HG03064 (cell line): ENCODE results near the gene ERGIC1.

Experiments
- ATAC-seq: cut with Tn5 transposase; IDR thresholded peaks from one replicate; pipeline ENCODE4 v1.9.1; 2021; ENCODE audit warnings: low read depth; ENCODE audit not compliant: unreplicated experiment

Gene ERGIC1

DNA sequence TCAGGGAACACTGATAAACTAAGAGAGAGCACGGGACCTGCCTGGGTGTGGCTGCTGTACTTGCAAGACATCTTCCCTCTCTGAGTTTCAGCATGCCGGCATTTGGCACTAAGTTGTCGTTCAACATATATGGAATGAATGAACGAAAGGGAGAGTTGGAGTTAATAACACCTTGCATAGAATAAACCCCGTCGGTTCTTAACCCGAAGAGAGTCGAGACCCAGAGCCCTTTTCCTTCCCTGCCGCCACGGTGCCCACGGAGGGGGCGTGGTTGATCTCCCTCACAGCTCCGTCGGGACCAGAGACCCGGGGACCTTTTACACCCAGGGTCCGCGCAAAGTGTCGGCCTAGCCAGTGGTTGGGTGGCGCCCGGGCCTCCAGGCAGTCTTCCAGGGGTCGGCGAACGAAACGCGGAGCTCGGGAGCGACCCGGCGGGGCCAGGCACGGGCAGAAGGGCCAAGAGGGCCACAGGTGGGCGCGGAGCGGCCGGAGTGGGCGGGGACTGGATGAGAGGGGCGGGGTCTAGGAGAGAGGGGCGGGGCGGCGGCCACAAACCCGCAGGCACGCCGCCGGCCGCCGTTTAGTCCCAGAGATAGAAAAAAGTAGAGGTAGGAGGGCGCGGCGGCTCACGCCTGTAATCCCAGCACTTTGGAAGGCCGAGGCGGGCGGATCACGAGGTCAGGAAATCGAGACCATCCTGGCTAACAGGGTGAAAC is 124.4 kb downstream of the ERGIC1 start:
- ATAC-seq, result peak; percentile 60

DNA sequence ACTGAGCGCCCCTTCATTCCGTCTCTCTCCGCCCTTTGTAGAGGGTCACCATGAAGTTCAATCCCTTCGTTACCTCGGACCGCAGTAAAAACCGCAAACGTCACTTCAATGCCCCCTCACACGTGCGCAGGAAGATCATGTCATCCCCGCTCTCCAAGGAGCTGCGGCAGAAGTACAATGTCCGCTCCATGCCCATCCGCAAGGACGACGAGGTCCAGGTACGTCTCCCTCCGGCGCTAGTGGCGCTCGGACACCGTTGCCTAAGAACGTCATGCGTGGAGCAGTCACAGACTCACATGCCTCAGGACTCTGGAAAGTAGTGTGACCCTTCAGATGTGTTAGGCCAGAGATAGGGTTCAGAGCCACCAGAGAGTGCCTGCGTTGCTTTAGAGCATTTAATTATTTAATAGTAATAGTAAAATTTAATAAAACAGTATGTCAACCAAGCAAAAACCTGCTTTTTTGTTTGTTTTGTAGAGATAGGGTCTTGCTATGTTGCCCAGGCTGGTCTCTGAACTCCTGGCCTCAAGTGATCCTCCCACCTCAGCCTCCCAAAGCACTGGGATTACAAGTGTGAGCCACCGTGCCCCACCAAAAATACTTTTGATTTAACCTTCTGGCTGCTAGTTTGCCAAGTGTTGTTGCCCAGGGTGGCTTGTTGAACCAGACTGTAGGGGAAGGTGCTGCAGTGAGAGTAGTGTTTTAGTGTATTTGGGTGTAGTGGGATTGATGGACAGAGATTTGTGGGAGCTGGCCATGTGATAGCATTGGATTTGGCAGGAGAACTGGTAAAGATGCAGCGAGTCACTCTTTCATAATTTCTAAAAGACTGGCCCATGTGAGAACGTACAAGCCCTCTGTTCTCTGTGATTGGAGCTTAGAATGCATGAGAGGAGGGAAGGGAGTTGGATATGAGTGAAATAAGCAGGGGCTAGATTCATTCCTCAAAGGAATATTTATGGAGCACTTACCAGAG is 126.1 kb downstream of the ERGIC1 start:
- no peak for ATAC-seq

DNA sequence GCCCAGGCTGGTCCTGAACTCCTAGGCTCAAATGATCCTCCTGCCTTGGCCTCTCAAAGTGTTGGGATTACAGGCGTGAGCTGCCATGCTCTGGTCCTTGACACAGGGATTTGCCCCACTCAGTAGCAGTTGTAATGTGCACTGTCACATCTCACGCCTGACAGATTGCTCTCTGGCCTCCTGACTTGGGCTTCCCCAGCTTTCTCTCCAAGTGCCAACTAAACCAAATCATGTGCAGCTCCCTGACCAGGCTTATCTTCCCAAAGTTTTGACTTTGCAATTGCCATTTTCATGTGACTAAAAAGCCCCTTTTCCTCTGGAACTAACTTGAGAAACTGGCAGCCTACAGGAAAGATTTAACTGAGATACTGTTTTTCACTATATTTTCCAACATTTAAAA is 135.9 kb downstream of the ERGIC1 start:
- ATAC-seq, result no peak

DNA sequence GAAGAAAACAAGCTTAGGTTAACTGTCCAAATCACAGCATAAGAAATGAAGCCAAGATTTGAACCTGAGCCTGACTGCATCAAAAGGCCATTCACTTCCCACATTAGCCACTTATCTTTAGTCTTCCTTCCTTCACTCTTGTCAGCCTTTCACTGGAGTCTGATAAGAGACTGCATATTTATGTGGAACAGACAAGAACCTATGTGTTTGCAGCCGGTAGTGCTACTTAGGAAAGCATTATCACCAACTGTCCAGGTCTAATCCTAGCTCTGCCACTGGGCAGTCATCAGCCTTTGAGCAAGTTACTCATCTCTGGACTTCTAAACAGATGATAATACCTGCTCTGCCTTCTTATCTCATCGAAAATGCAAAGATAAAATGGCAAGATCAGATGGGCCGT is 137.4 kb downstream of the ERGIC1 start:
- no peak for ATAC-seq

DNA sequence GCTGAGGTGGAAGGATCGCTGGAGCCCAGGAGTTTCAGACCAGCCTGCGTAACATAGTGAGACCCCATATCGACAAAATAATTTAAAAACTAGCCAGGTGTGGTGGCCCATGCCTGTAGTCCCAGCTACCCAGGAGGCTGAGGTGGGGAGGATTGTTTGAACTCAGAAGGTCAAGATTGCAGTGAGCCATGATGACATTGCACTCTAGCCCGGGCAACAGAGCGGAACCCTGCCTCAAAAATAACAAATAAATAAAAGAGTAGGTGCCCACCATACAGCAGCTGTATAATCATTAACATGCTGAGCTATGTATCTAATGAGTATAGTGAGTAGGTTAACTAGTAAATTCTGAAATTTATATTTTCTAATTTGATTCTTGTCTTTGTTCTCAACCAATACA is 138.5 kb downstream of the ERGIC1 start:
- ATAC-seq, result no peak

DNA sequence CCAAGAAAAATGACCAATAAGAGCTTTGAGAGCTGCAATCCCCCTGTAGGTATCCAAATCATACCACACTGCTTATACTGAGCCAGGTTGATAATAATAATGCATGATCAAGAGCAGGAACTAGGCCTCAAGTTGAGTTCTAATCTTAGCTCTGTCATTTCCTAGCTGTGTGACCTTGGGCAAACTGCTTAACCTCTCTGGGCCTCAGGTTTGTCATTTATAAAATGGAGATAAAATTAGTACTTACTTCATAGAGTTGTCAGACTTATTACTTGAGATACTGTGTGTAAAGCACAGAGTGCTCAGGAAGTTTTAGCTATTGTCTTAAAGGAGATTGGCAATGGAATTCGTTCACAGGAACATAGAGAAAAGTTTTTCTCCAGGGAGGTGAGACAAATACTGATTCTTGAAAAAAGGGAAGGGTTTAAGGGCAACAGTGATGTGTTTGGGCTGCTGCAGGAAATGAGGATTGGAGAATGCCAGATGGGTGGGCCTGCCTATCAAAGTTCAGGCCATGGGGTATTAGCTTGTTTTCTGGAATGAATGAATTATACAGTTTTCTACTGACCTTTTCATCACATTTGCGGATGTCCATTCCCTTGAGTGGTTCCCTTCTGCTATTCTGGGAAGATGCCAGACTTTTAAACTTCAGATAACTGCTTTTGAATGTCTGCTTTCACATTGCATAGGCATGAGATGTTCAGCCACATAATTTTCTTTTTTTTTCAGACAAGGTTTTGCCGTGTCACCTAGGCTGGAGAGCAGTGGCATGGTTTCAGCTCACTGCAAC is 139.3 kb downstream of the ERGIC1 start:
- ATAC-seq, result no peak

DNA sequence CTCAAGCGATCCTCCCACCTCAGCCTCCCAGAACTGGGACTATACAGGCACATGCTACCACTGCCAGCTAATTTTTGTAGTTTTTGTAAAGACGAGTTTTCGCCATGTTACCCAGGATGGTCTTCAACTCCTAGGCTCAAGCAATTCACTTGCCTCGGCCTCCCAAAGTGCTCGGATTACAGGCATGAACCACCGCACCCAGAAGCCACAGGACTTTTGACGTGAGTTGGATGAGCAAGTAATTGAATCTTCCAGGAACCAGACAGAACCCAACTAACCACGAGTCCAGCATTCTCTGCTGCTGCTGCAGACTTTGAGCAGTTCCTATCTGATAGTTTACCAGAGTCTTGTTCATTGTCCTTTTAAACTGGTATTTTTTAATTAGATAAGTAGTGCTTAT is 139.9 kb downstream of the ERGIC1 start:
- ATAC-seq, result no peak

DNA sequence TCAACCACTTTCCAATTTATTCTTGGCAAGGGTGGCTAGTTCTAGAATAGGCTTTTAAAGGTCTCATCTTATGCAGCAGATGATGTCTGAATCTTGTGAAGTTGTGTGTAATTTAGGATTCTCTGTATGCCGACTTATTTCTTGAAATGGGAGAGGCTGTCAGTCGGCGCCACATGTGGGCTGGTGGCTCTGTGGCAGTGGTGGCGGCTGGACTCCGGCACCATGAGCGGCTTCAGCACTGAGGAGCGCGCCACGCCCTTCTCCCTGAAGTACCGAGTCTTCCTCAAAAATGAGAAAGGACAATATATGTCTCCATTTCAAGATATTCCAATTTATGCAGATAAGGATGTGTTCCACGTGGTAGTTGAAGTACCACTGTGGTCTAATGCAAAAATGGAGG is 141.2 kb downstream of the ERGIC1 start:
- ATAC-seq, result no peak

DNA sequence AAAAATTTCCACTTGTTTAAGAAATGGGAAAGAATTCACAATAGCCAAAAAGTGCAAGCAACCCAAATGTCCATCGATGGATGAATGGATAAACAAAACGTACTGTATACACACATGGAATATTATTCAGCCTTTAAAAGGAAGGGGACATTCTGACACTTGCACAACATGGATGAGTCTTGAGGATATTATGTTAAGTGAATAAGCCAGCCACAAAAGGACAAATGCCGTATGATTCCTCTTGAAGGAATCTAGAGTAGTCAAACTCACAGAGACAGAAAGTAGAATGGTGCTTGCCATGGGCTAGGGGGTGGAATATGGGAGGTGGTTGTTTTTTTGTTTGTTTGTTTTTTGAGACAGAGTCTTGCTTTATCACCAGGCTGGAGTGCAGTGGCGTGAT is 145.7 kb downstream of the ERGIC1 start:
- no peak for ATAC-seq

DNA sequence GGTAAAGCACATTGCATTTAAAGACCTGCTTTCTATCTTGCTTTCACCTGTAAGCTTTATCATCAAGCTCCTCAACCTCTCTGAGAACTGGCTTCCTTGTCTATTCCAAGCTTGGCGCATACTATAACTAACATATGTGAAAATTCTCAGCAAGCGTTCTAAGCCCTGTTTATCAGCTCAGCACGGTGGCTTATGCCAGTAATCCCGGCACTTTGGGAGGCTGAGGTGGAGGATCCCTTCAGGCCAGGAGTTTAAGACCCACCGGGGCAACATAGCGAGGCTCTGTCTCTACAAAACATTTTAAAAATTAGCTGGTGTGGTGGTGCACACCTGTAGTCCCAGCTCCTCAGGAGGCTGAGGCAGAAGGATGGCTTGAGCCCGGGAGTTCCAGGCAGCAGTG is 147.9 kb downstream of the ERGIC1 start:
- no peak for ATAC-seq

DNA sequence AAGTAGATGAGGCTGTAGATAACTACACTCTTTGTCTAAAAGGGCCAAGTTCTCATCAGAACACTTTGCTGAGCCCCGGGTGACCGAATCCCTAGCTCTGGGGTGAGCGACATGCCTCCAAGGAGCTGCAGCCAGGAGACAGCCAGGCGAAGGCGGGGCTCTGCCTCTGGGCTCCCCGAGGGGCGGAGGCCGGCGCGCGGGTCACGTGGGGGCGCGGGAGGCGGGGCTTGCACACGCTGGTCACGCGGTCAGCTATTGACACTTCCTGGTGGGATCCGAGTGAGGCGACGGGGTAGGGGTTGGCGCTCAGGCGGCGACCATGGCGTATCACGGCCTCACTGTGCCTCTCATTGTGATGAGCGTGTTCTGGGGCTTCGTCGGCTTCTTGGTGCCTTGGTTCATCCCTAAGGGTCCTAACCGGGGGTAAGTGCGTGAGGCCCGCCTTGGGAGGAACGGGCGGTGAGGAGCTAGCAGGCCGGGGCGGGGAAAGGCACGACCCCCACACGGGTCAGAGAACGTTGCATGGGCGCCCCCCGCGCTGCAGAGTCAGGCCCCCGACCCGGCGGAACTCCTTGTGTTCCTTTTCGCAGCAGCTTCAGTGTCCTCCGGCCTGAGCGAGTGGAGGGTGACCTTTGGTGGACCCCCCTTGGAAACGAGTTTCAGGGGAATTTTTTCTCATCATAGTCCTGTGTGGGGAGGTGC is 149.6 kb downstream of the ERGIC1 start, which contains the start of gene ATP6V0E1:
ATP6V0E1 (plus strand) TSS at position 230 of the 702 bp plus-strand sequence; CDS start at position 320, 90 bp downstream.
- peak; percentile 76 for ATAC-seq

DNA sequence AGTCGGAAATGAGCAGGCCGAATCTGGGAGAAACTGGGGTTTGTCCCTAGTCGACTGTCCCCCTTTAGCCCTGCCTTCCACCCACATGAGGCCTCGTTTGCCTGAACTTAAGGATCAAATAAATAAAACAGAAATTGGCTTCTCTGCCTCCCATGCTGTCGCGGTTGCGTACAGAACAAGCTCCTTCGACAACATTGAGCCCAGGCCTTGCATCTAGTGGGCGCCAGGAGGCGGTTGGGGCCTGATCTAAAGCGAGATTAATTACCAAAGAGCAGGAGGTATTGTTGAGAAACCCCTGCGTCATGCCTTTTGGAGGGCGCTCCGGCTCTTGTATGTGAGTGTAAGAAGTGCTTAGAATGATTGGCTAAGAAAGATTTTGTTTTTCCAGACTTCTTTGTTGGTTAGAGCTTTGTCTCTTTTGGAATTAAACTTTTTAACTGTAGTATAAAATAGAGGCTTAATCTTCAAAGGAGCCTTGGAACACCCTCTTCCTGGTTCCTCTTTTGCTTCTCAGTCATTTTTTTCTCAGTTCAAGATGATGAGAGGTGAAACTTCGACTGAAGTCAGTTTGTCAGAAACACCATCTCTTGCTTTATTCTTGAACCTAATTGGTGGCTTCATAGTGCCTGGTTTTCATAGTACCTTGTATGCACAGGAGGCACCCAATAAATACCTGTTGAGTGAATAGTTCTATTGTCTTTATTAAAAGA is 150.3 kb downstream of the ERGIC1 start:
- ATAC-seq, result peak; percentile 69

DNA sequence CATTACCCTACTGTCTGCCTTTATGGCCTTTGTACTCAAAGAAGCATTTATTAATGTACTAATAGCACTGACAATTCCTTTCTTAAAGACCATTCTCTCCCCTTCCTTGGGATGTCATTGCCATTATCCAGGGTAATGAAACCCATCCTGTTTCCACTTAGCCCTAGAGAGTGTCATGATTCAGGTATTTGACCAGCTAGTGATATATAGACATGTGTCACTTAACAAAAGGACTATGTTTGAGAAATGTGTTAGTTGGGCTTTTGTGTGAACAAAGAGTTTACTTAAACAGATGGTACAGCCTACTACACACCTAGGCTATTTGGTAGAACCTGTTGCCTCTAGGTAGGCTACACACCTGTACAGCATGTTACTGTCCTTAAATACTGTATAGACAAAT is 151.5 kb downstream of the ERGIC1 start:
- ATAC-seq, result no peak

DNA sequence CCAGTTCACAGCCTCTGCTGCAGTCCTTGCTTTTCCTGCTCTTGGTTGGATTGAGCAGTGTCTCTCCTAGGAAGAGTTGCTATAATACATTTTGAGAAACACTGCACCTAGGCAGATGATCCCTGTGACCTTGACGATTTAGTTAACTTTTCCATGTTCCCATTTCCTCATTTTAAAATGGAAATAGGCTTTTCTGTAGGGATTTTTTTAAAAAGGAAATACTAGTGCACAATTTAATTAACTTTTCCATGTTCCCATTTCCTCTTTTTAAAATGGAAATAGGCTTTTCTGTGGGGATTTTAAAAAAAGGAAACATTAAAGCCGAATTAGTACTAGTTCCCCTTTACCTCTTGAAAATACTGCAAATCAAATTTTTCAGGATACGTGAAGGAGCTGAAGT is 154.2 kb downstream of the ERGIC1 start:
- ATAC-seq, result no peak

DNA sequence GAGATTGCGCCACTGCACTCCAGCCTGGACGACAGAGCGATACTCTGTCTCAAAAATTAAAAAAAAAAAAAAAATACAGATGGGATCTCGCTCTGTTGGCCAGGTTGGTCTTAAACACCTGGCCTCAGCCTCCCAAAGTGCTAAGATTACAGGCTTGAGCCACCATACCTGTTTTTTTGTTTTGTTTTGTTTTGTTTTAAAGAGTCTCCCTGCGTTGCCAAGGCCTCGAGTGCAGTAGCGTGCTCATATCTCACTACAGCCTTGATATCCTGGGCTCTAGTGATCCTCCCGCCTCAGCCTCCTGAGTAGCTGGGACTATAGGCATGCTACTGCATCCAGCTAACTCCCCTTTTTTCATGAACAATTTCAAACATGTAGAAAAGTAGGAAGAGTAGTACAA is 156.7 kb downstream of the ERGIC1 start:
- no peak for ATAC-seq

DNA sequence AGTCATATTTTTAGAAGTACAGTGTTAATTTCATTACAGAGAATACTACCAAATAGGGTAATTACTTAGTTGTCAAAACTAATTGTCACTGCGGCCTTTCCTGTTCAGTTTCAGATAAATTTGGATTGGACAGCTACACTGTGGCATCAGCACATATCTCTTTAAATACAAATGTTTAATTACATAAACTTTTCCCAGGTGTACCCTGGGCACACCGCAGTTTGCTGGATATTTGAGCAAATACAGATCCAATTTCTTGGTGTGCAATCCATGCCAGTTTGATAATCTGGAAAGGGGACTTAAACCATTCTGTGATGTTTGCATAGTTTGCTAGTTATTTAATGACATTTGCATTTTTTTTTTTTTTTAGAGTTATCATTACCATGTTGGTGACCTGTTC is 160.4 kb downstream of the ERGIC1 start:
- no peak for ATAC-seq

DNA sequence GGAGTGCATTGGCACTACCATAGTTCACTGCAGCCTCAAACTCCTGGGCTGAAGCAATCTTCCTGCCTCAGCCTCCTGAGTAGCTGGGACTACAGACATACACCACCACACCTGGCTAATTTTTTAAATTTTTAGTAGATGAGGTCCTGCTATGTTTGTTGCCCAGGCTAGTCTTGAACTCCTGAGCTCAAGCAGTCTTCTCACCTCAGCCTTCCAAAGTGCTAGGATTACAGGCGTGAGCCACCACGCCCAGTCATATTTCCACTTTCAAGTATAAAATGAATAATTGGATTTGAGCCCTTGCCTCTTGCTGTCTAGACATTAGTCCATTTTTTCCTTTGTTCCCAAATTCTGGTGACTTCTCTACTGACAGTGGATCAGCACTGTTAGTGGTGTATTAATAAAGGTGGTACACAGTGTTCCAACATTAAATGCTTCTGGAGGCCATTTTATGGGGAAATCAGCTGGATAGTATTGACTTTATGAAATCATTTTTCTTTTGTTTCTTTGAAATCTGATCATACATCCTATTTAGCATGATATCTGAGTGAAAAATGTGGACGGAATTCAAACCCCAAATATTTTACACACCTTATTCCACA is 165.4 kb downstream of the ERGIC1 start:
- ATAC-seq, result no peak

DNA sequence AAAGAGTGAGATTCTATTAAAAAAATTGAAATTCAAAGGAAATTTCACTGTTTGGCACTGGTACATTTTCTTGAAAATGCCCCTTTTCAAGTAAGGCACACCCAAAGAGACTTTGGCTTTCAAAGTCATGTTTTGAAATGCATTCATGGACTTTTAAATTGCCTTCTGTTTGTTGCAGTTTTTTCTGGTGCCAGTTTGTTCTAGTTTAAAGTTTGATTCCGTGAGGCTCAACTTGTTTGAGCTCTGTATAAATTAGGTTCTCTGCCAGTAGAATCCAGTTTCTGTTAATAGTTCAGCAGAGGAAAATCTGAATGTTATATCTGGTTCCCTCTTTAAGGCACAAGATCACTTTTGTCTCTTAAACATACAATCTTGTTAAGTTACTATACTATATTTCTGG is 165.9 kb downstream of the ERGIC1 start:
- no peak for ATAC-seq

DNA sequence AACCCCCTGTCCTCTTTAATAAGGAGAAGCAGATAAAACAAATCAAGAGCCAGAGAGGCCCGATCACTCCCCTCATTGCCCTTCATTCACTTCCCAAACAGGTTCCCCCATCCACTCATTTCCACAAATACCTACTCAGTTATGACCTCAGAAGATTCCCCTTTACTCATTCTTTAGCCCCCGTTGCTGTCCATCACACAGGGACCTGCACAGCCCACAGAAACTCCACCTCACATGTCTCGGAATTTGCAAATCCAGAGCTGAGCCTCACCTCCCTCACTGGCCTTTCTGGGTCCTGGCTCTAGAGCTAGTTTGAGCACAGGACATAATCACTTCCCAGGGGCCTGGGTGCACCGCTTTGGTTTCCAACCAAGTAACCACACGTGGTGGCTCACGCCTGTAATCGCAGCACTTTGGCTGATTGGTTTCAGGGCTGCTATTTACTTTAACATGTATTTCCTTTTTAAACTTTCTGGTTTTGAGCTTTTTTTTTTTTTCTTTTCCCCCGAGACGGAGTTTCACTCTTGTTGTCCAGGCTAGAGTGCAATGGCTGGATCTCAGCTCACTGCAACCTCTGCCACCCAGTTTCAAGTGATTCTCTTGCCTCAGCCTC is 167.3 kb downstream of the ERGIC1 start:
- peak; percentile 84 for ATAC-seq
